T-helper 17 cell (primary cell): ENCODE data around the gene TUFT1. TPM values are rescaled to one million over a fixed set of nuclear protein-coding genes. Genes with fewer than 3 reads are reported as not detected.
"Not testable (repeated sequence)": the region's sequence is repeated elsewhere in the genome, so short reads cannot be mapped to it uniquely, and the experiment has no call there.

Experiments
- ATAC-seq: fragments of 150-1000 bp; cut with Tn5 transposase; 2 replicates; pipeline ENCODE4 v1.10.0; 2021; ENCODE audit warnings: mild to moderate bottlenecking, moderate library complexity
- DNase-seq, 3 donors: peaks; one replicate each; pipeline versions ENCODE4 v3.0.0 to v3.0.0-alpha.2; 2020 to 2021
- H3K9me3 ChIP-seq: one replicate; pipeline ENCODE4 v1.7.0; 2013; ENCODE audit warnings: low read length, mild to moderate bottlenecking; ENCODE audit not compliant: control insufficient read depth, poor library complexity, severe bottlenecking
- H3K27ac Mint-ChIP-seq: one replicate; pipeline ENCODE4 v1.8.0; 2022; ENCODE audit warnings: mild to moderate bottlenecking, moderate library complexity, mixed read lengths
- H3K27me3 Mint-ChIP-seq: one replicate; pipeline ENCODE4 v1.8.0; 2022; ENCODE audit warnings: mixed read lengths
- H3K36me3 Mint-ChIP-seq: one replicate; pipeline ENCODE4 v1.8.0; 2022; ENCODE audit warnings: low read depth, mixed read lengths
- H3K4me1 Mint-ChIP-seq: one replicate; pipeline ENCODE4 v1.8.0; 2022; ENCODE audit warnings: mild to moderate bottlenecking, mixed read lengths
- H3K4me3 Mint-ChIP-seq: one replicate; pipeline ENCODE4 v1.8.0; 2022; ENCODE audit warnings: mild to moderate bottlenecking, moderate library complexity, mixed read lengths
- total RNA-seq, 4 donors: library from RNA in 2 of 4; stranded (reverse) in 2 of 4; gene quantifications; one replicate each; pipeline ENCODE4 v1.2.3 and lab custom pipeline; 2022 to 2026

TUFT1 gene
- total RNA-seq, 2 donors from 2014 or later = 11.4 to 18.2 TPM

DNA sequence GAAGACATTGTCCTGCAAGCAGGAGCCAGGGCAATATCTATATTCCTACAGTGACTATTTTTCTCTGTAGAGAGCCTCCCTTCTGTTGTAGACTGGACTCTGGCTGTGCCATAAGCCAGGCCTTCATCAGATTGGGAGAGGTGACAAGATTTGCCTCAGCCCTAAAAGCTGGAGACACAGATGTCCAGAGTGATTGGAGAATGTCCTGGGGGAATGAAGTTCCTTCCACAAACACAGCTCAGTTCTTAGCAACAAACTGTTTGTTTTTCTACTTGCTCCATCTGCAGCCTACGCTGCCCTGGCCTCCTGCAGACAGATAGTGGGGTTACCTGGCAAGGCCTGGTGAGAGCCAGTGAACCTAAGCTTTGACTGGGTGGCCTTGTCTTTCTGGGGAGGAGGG is 41.8 kb downstream of the TUFT1 start:
- Mint-ChIP-seq H3K4me3 (no peak overlapping the region), H3K36me3 (peaks cover 2% of the 10 kb centered on the region), H3K27me3 (no peaks in the 10 kb centered on the region), H3K27ac (no peak overlapping the region), H3K4me1 (peaks cover 5% of the 10 kb centered on the region)
- DNase-seq (no peak), ATAC-seq (no peak)
- H3K9me3 ChIP-seq = no peaks in the 10 kb centered on the region

- H3K36me3 Mint-ChIP-seq = peaks cover 2% of the 10 kb centered on the region
- H3K4me1 Mint-ChIP-seq = peaks cover 5% of the 10 kb centered on the region
- H3K9me3 ChIP-seq = no peaks in the 10 kb centered on the region
- no peaks in the 10 kb centered on the region for H3K27me3 Mint-ChIP-seq
- no peak for ATAC-seq
- DNase-seq = no peak
- H3K4me3 Mint-ChIP-seq = no peak overlapping the region
- peak overlapping the region; percentile 47 for H3K27ac Mint-ChIP-seq
Observed at GRCh38 chr1:151583796-151584195, 43.7 kb downstream of the TUFT1 start.

GRCh38 chr1:151584278-151584677 is 44.2 kb downstream of the TUFT1 start:
- no peak overlapping the region for H3K4me3 Mint-ChIP-seq
- peaks cover 5% of the 10 kb centered on the region for H3K4me1 Mint-ChIP-seq
- H3K36me3 Mint-ChIP-seq = peaks cover 2% of the 10 kb centered on the region
- no peaks in the 10 kb centered on the region for H3K27me3 Mint-ChIP-seq
- H3K9me3 ChIP-seq = no peaks in the 10 kb centered on the region
- ATAC-seq = no peak
- DNase-seq = no peak
- H3K27ac Mint-ChIP-seq = peak overlapping the region; percentile 47

GRCh38 chr1:151584780-151585179 is 44.7 kb downstream of the TUFT1 start:
- DNase-seq (no peak), ATAC-seq (no peak)
- peaks cover under 1% of the 10 kb centered on the region for H3K36me3 Mint-ChIP-seq
- H3K4me3 Mint-ChIP-seq = no peak overlapping the region
- no peak overlapping the region for H3K27ac Mint-ChIP-seq
- H3K27me3 Mint-ChIP-seq = no peaks in the 10 kb centered on the region
- peaks cover 5% of the 10 kb centered on the region for H3K4me1 Mint-ChIP-seq
- H3K9me3 ChIP-seq = no peaks in the 10 kb centered on the region

- no peak overlapping the region for H3K27ac Mint-ChIP-seq
- peaks cover 5% of the 10 kb centered on the region for H3K4me1 Mint-ChIP-seq
- DNase-seq = no peak
- no peak for ATAC-seq
- H3K36me3 Mint-ChIP-seq = peaks cover 4% of the 10 kb centered on the region
- no peaks in the 10 kb centered on the region for H3K9me3 ChIP-seq
- no peak overlapping the region for H3K4me3 Mint-ChIP-seq
- H3K27me3 Mint-ChIP-seq = no peaks in the 10 kb centered on the region
Observed at GRCh38 chr1:151585622-151586021, 45.5 kb downstream of the TUFT1 start.

GRCh38 chr1:151590961-151591360 is 50.9 kb downstream of the TUFT1 start:
- Mint-ChIP-seq H3K36me3 (peaks cover 7% of the 10 kb centered on the region), H3K4me1 (peaks cover 7% of the 10 kb centered on the region), H3K27ac (no peak overlapping the region), H3K27me3 (no peaks in the 10 kb centered on the region), H3K4me3 (no peak overlapping the region)
- H3K9me3 ChIP-seq = no peaks in the 10 kb centered on the region
- DNase-seq (no peak), ATAC-seq (no peak)

GRCh38 chr1:151593730-151594129 is 53.6 kb downstream of the TUFT1 start:
- no peaks in the 10 kb centered on the region for H3K9me3 ChIP-seq
- DNase-seq = no peak
- H3K27ac Mint-ChIP-seq = peak overlapping the region; percentile 69
- H3K4me3 Mint-ChIP-seq = peak overlapping the region; percentile 56
- H3K36me3 Mint-ChIP-seq = peaks cover 7% of the 10 kb centered on the region
- ATAC-seq = peak; percentile 52
- H3K4me1 Mint-ChIP-seq = peaks cover 6% of the 10 kb centered on the region
- no peaks in the 10 kb centered on the region for H3K27me3 Mint-ChIP-seq

DNA sequence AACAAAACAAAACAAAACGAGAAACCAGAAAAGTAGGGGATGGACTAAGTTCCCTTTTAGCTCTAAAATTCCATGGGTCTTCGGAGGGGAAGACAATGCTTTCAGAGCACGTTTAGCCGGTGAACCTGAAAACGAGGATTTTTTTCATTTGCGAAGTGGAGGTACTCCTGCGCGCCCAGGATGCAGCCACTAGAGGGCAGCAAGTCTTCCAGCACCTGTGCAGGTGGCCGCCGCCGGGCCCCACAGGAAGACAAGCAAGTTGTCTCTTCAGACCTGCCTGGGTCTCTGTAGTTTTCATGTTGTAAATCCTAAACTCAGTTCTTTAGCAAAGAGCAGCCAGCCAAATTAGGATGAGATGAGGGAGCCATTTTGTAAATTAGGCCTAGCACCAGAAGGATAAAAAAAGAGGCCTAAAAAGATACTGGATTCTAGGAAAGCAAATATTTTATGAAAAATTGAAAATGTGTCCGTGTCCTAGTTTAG is 54.1 kb downstream of the TUFT1 start:
- no peaks in the 10 kb centered on the region for H3K9me3 ChIP-seq
- DNase-seq = peak; percentile 73 to 85 (median 75)
- H3K27me3 Mint-ChIP-seq = no peaks in the 10 kb centered on the region
- peaks cover 7% of the 10 kb centered on the region for H3K36me3 Mint-ChIP-seq
- H3K4me3 Mint-ChIP-seq = peak overlapping the region; percentile 56
- peaks cover 6% of the 10 kb centered on the region for H3K4me1 Mint-ChIP-seq
- ATAC-seq = peak; percentile 100
- H3K27ac Mint-ChIP-seq = peak overlapping the region; percentile 69

GRCh38 chr1:151596166-151596953 is 56.3 kb downstream of the TUFT1 start:
- H3K27me3 Mint-ChIP-seq = no peaks in the 10 kb centered on the region
- peak overlapping the region; percentile 57 for H3K27ac Mint-ChIP-seq
- no peaks in the 10 kb centered on the region for H3K9me3 ChIP-seq
- DNase-seq (no peak), ATAC-seq (no peak)
- peaks cover 6% of the 10 kb centered on the region for H3K4me1 Mint-ChIP-seq
- H3K4me3 Mint-ChIP-seq = no peak overlapping the region
- H3K36me3 Mint-ChIP-seq = peaks cover 3% of the 10 kb centered on the region

DNA sequence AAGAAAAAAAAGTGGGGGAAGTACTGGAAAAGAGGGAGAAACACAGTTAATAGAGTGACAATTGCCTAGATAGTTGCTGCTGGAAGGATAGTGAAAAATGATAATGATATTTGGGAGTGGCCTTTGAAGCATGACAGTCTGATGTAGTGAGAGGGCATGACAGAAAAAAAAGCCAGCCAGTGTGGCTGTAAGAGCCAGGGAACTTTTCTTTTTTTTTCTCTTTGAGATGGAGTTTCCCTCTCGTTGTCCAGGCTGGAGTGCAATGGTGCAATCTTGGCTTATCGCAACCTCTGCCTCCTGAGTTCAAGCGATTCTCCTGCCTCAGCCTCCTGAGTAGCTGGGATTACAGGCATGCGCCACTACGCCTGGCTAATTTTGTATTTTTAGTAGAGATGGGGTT is 62.4 kb downstream of the TUFT1 start:
- ATAC-seq, DNase-seq, H3K27ac Mint-ChIP-seq, H3K4me1 Mint-ChIP-seq, H3K4me3 Mint-ChIP-seq, H3K9me3 ChIP-seq, H3K36me3 Mint-ChIP-seq: not testable (repeated sequence)
- peaks cover 13% of the 10 kb centered on the region for H3K27me3 Mint-ChIP-seq

DNA sequence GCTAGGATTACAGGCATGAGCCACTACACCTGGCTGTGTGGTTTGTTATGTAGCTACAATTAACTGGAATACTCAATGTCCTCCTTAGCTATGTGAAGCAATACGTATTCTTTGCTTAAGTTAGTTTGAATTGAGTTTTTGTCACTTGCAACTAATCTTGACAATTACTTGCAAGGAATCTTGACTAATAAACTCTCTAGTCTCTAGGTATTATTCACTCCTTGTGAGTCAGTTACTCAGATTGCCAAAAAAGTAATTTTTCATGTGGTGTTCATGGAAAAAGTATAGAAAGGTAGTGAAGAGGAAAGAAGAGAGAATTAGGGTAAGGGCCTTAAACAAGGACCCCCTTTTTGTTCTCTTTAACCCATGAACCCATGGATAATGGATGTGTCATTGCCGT is 64.2 kb downstream of the TUFT1 start:
- peaks cover 4% of the 10 kb centered on the region for H3K36me3 Mint-ChIP-seq
- no peak overlapping the region for H3K4me3 Mint-ChIP-seq
- no peak overlapping the region for H3K27ac Mint-ChIP-seq
- ATAC-seq (no peak), DNase-seq (no peak)
- H3K27me3 Mint-ChIP-seq = peaks cover 21% of the 10 kb centered on the region
- H3K4me1 Mint-ChIP-seq = peaks cover 4% of the 10 kb centered on the region
- H3K9me3 ChIP-seq = no peaks in the 10 kb centered on the region

DNA sequence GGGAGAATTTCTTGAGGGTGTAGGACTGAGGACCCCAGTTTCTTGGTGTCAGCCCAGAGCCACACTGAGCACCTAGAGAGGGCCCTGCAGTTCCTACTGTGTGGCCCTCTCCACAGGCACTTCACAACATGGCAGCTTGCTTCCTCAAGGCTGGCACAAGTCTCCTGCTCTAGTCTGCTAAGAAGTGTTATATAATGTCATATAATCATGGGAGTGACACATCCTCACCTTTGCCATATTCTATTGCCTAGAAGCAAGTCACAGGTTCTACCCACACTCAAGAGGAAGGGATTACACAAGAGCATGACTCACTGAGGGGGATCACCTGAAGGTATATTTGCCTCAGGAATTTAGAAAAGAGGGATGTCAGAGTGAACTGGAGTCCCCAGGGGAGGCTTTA is 66.3 kb downstream of the TUFT1 start:
- H3K36me3 Mint-ChIP-seq = peaks cover 4% of the 10 kb centered on the region

DNA sequence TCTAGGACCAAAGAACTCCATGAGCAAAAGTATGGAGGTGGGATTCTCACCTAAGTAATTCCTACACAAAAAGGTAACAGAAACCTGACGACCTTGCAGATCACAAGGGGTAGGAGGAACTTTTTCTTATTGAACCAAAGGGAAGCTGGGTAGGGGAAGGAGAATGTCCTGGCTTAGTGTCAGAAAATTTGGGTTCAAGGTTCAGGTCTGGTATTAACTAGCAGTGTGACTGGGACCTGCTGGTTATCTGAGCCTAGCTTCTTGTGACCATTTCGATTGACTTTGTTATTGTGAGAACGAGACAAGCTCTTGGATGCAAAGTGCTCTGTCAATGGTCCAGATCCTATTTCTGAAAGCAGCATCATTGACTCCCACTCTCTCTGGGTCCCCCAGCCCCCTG is 66.7 kb downstream of the TUFT1 start:
- Mint-ChIP-seq H3K27me3 (peaks cover 21% of the 10 kb centered on the region), H3K27ac (peak overlapping the region; percentile 81), H3K4me1 (peaks cover 4% of the 10 kb centered on the region), H3K4me3 (no peak overlapping the region), H3K36me3 (peaks cover 4% of the 10 kb centered on the region)
- ATAC-seq (no peak), DNase-seq (no peak)
- H3K9me3 ChIP-seq = no peaks in the 10 kb centered on the region

More for the DNA sequence above, 66.3 kb downstream of the TUFT1 start:
- ATAC-seq (no peak), DNase-seq (no peak)
- Mint-ChIP-seq H3K27ac (peak overlapping the region; percentile 81), H3K4me3 (no peak overlapping the region), H3K4me1 (peaks cover 4% of the 10 kb centered on the region), H3K27me3 (peaks cover 21% of the 10 kb centered on the region)
- H3K9me3 ChIP-seq = no peaks in the 10 kb centered on the region

DNA sequence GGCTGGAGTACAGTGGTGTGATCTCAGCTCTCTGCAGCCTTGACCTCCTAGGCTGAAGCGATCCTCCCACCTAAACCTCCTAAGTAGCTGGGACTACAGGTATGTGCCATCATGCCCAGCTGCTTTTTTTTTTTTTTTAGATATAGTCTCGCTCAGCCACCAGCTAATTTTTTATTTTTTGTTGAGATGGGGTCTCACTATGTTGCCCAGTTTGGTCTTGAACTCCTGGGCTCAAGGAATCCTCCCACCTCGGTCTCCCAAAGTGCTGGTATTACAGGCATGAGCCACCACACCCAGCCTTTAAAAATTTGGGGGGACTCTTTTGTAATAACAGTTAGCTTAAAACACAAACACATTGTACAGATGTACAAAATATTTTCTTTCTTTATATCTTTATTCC is 70.0 kb downstream of the TUFT1 start:
- ATAC-seq = no peak
- no peak overlapping the region for H3K4me3 Mint-ChIP-seq
- peaks cover 9% of the 10 kb centered on the region for H3K36me3 Mint-ChIP-seq

More for the DNA sequence above, 70.0 kb downstream of the TUFT1 start:
- no peak for DNase-seq
- Mint-ChIP-seq H3K4me1 (peaks cover 22% of the 10 kb centered on the region), H3K27me3 (peaks cover 11% of the 10 kb centered on the region), H3K27ac (no peak overlapping the region)
- H3K9me3 ChIP-seq = no peaks in the 10 kb centered on the region
